CD4-positive, alpha-beta memory T cell (primary cell): ENCODE measurements around the gene DYNC1H1. TPM values are rescaled to one million over a fixed set of nuclear protein-coding genes. Genes with fewer than 3 reads are reported as not detected.

Source experiments
- polyA plus RNA-seq, 2 donors: library from polyadenylated mRNA; unstranded; fragments of 300-500 nt; fragmentation: Illumina TruSeq; gene quantifications; one replicate each; pipeline ENCODE4 v1.2.3, GENCODE V29; 2021
- total RNA-seq, 2 experiments: library from RNA; stranded (reverse); gene quantifications; one replicate each; pipeline ENCODE4 v1.2.3, GENCODE V29; 2021

DYNC1H1 gene
- total and polyA plus RNA-seq, 4 experiments from 2014 or later, result 19.6 to 318 (median 188) TPM

Other genes starting within 250 kb of the DYNC1H1 start
- 100 to 1,000 TPM; 584 to 620 TPM for gene PPP2R5C, start 202.9 kb upstream of the DYNC1H1 start, total RNA-seq
- 100 to 1,000 TPM; 273 to 278 TPM for gene PPP2R5C, start 202.9 kb upstream of the DYNC1H1 start, polyA plus RNA-seq
- 100 to 1,000 TPM; 275 to 297 TPM for gene HSP90AA1, start 122.5 kb downstream of the DYNC1H1 start, total RNA-seq
- gene HSP90AA1, start 122.5 kb downstream of the DYNC1H1 start, polyA plus RNA-seq, result 100 to 1,000 TPM; 191 to 515 TPM
- gene WDR20, start 175.3 kb downstream of the DYNC1H1 start, total RNA-seq, result 10 to 100 TPM; 56.8 to 57.9 TPM
- gene WDR20, start 175.3 kb downstream of the DYNC1H1 start, polyA plus RNA-seq, result 10 to 100 TPM; 18.8 to 22.3 TPM